Glutamatergic neuron (in vitro differentiated cells): ENCODE data around the gene CFAP100. TPM values are rescaled to one million over a fixed set of nuclear protein-coding genes. Genes with fewer than 3 reads are reported as not detected.

Experiments used
- DNase-seq: peaks from one replicate; pipeline ENCODE4 v3.0.0; 2022
- H3K27ac Mint-ChIP-seq: one replicate; pipeline ENCODE4 v1.8.0; 2020; ENCODE audit warnings: mild to moderate bottlenecking, mixed read lengths, inconsistent platforms; ENCODE audit not compliant: unreplicated experiment
- H3K27me3 Mint-ChIP-seq: one replicate; pipeline ENCODE4 v1.8.0; 2020; ENCODE audit warnings: mild to moderate bottlenecking, moderate library complexity, mixed read lengths, inconsistent platforms; ENCODE audit not compliant: unreplicated experiment
- H3K36me3 Mint-ChIP-seq: one replicate; pipeline ENCODE4 v1.8.0; 2020; ENCODE audit warnings: mild to moderate bottlenecking, mixed read lengths, inconsistent platforms; ENCODE audit not compliant: unreplicated experiment
- H3K4me1 Mint-ChIP-seq: one replicate; pipeline ENCODE4 v1.8.0; 2020; ENCODE audit warnings: mild to moderate bottlenecking, low read depth, mixed read lengths, inconsistent platforms; ENCODE audit not compliant: unreplicated experiment
- H3K4me3 Mint-ChIP-seq: one replicate; pipeline ENCODE4 v1.8.0; 2020; ENCODE audit warnings: mild to moderate bottlenecking, mixed read lengths, inconsistent platforms; ENCODE audit not compliant: unreplicated experiment
- H3K9me3 Mint-ChIP-seq: one replicate; pipeline ENCODE4 v1.8.0; 2020; ENCODE audit warnings: mild to moderate bottlenecking, moderate library complexity, mixed read lengths, inconsistent platforms; ENCODE audit not compliant: unreplicated experiment
- total RNA-seq: library from RNA; stranded (reverse); fragmentation: NEBNext Ultra II Directional; extraction: Animal tissue kit (Norgen Biotek cat#: 25700); gene quantifications from one replicate; pipeline ENCODE4 v1.2.1, GENCODE V29; 2021; ENCODE audit not compliant: unreplicated experiment
- TF ChIP-seq, protein P1 (sequence below): fragments of 200-600 bp; sonication (generic); IDR thresholded peaks from one replicate; pipeline ENCODE4 v1.5.0; 2021; ENCODE audit not compliant: partially characterized antibody, unreplicated experiment

The CFAP100 gene
- total RNA-seq, 1 donor from 2014 or later, result not detected

DNA sequence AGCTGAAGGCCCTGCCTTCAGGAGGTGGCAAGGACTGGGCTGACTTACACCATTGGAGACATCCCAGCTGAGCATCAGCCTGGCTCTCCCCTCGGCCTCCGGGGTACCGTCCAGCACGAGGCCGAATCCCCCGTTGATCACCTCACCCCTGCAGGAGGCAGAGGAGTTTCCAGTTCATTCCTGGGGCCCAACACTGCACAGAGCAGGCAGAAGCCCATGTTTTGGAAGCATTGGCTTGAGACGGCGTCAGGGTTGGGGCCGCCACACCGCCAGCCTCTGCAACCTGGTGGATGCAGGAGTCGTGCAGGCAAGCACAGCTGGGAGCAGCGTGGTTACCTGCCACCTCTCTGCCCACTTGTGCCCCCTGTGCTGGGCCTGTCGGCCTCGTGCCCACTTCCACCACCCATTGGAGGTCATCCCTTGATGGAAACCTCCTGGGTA is 88.6 kb downstream of the CFAP100 start:
- no peaks in the 10 kb centered on the region for H3K36me3 Mint-ChIP-seq
- H3K27ac Mint-ChIP-seq, result no peak overlapping the region
- peaks cover 32% of the 10 kb centered on the region for H3K4me1 Mint-ChIP-seq
- no peak overlapping the region for H3K4me3 Mint-ChIP-seq
- H3K9me3 Mint-ChIP-seq, result peaks cover 3% of the 10 kb centered on the region
- TF ChIP-seq, protein P1, sequence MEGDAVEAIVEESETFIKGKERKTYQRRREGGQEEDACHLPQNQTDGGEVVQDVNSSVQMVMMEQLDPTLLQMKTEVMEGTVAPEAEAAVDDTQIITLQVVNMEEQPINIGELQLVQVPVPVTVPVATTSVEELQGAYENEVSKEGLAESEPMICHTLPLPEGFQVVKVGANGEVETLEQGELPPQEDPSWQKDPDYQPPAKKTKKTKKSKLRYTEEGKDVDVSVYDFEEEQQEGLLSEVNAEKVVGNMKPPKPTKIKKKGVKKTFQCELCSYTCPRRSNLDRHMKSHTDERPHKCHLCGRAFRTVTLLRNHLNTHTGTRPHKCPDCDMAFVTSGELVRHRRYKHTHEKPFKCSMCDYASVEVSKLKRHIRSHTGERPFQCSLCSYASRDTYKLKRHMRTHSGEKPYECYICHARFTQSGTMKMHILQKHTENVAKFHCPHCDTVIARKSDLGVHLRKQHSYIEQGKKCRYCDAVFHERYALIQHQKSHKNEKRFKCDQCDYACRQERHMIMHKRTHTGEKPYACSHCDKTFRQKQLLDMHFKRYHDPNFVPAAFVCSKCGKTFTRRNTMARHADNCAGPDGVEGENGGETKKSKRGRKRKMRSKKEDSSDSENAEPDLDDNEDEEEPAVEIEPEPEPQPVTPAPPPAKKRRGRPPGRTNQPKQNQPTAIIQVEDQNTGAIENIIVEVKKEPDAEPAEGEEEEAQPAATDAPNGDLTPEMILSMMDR, result no peak
- no peak for DNase-seq
- peaks cover 8% of the 10 kb centered on the region for H3K27me3 Mint-ChIP-seq

DNA sequence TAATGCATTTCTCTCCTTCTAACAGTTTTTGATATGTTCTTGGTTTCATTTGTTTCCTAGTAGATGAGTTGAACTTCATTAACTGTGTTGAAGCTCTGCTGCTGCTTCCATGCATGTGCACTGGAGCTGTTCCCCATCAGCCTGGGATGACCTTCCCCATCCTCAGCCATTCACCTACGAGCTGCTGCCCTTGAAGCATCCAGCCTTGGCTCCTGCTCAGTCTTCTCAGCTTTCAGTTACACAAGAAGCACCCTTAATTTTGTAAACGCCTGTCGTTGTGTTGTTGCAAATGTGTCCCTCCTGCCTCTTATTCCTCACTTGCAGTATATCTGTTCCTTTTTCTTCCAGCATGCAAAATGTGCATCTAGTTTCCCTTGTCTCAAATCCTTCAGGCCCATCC is 89.4 kb downstream of the CFAP100 start:
- Mint-ChIP-seq H3K27ac (no peak overlapping the region), H3K27me3 (peaks cover 6% of the 10 kb centered on the region), H3K4me1 (peaks cover 33% of the 10 kb centered on the region), H3K9me3 (peaks cover 3% of the 10 kb centered on the region), H3K36me3 (no peaks in the 10 kb centered on the region), H3K4me3 (no peak overlapping the region)
- TF ChIP-seq, protein P1, result no peak
- DNase-seq, result no peak

DNA sequence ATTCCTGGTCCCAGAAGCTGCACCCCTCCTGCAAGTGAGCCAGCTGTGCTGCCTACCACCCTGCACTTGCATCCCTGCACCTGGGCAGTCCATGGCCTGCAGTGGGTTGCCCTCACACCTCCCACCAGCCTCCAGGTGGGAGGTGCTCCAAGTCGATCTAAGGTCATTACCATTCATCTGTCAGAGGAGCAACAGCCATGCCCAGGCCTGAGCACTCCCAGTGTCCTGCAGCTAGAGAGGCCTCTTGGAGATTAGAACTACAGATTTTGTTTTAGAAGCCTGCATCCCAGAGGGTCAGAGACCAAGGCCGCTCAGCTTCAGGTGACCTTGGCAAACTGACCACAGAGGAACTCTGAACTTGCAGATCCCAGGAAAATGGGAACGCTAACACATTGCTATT is 90.0 kb downstream of the CFAP100 start:
- no peaks in the 10 kb centered on the region for H3K36me3 Mint-ChIP-seq
- no peak overlapping the region for H3K4me3 Mint-ChIP-seq
- peaks cover 33% of the 10 kb centered on the region for H3K4me1 Mint-ChIP-seq
- TF ChIP-seq, protein P1, result no peak
- peaks cover 6% of the 10 kb centered on the region for H3K27me3 Mint-ChIP-seq
- peaks cover 3% of the 10 kb centered on the region for H3K9me3 Mint-ChIP-seq
- H3K27ac Mint-ChIP-seq, result peak overlapping the region; percentile 75
- DNase-seq, result no peak

- peak overlapping the region; percentile 75 for H3K27ac Mint-ChIP-seq
- peaks cover 34% of the 10 kb centered on the region for H3K4me1 Mint-ChIP-seq
- peaks cover 3% of the 10 kb centered on the region for H3K9me3 Mint-ChIP-seq
- H3K36me3 Mint-ChIP-seq, result no peaks in the 10 kb centered on the region
- no peak for DNase-seq
- H3K4me3 Mint-ChIP-seq, result no peak overlapping the region
- H3K27me3 Mint-ChIP-seq, result peaks cover 5% of the 10 kb centered on the region
- TF ChIP-seq, protein P1, result no peak
Observed at GRCh38 chr3:126485176-126485897, 90.6 kb downstream of the CFAP100 start.

DNA sequence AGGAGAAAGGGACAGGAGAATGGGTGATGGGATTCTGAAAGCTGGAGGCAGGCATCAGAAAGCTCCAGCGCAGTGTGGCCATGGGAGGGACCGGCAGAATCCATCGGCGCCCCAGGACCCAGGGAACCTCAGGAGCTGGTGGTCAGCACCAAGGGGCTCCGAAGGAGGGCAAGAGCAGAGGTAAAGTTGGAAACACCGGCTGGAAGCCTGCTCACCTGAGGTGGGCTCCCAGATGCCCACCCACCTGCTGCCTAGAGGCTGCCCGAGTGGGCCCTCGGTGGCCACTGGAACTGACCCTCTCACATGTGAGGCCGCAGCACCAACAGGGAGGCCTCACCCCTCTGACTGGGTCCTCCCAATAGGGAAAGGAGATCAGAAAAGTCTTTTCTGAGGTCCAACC is 91.2 kb downstream of the CFAP100 start:
- peaks cover 34% of the 10 kb centered on the region for H3K4me1 Mint-ChIP-seq
- peak overlapping the region; percentile 48 for H3K27ac Mint-ChIP-seq
- H3K4me3 Mint-ChIP-seq, result no peak overlapping the region
- peaks cover 5% of the 10 kb centered on the region for H3K27me3 Mint-ChIP-seq
- H3K36me3 Mint-ChIP-seq, result no peaks in the 10 kb centered on the region
- DNase-seq, result no peak
- H3K9me3 Mint-ChIP-seq, result peaks cover 3% of the 10 kb centered on the region
- TF ChIP-seq, protein P1, result no peak

Other genes with a start within 250 kb of the CFAP100 start
- not detected for gene ALDH1L1, start 214.3 kb upstream of the CFAP100 start, total RNA-seq
- 0.74 TPM for gene KLF15, start 37.5 kb upstream of the CFAP100 start, total RNA-seq
- gene ZXDC, start 81.0 kb downstream of the CFAP100 start, total RNA-seq, result 39.5 TPM
- not detected for gene UROC1, start 122.9 kb downstream of the CFAP100 start, total RNA-seq
- not detected for gene CHST13, start 129.2 kb downstream of the CFAP100 start, total RNA-seq
- not detected for gene C3orf22, start 164.0 kb downstream of the CFAP100 start, total RNA-seq